Chondrocyte (in vitro differentiated cells): ENCODE measurements around the gene UBE2L3. TPM values are rescaled to one million over a fixed set of nuclear protein-coding genes. Genes with fewer than 3 reads are reported as not detected.
A peak's percentile ranks its signal among the peaks of the same experiment; 100 is the strongest.
"Not testable (repeated sequence)": the region's sequence is repeated elsewhere in the genome, so short reads cannot be mapped to it uniquely, and the experiment has no call there.

Experiments used
- DNase-seq: peaks from one replicate; pipeline ENCODE4 v3.0.0; 2021; ENCODE audit warnings: mixed read lengths, low spot score
- H3K27ac Mint-ChIP-seq: one replicate; pipeline ENCODE4 v1.8.0; 2021; ENCODE audit warnings: mild to moderate bottlenecking, moderate library complexity, mixed read lengths; ENCODE audit not compliant: unreplicated experiment
- H3K27me3 Mint-ChIP-seq: 2 replicates; pipeline ENCODE4 v1.8.0; 2021; ENCODE audit warnings: low read depth, mixed read lengths
- H3K36me3 Mint-ChIP-seq: 2 replicates; pipeline ENCODE4 v1.8.0; 2021; ENCODE audit warnings: low read depth, mixed read lengths
- H3K4me1 Mint-ChIP-seq: 2 replicates; pipeline ENCODE4 v1.8.0; 2021; ENCODE audit warnings: low read depth, mild to moderate bottlenecking, mixed read lengths
- H3K4me3 Mint-ChIP-seq: one replicate; pipeline ENCODE4 v1.8.0; 2021; ENCODE audit warnings: mild to moderate bottlenecking, moderate library complexity, mixed read lengths; ENCODE audit not compliant: unreplicated experiment
- H3K9me3 Mint-ChIP-seq: 2 replicates; pipeline ENCODE4 v1.8.0; 2021; ENCODE audit warnings: low read depth, mixed read lengths
- total RNA-seq: library from RNA; stranded (reverse); gene quantifications from 3 replicates; pipeline ENCODE4 v1.2.1, GENCODE V29; 2021
- TF ChIP-seq, protein P1 (sequence below): fragments of 200-600 bp; sonication (generic); IDR thresholded peaks from 2 replicates; pipeline ENCODE4 v1.5.0; 2021; ENCODE audit warnings: antibody characterized with exemption, mild to moderate bottlenecking, moderate library complexity

Gene UBE2L3
- total RNA-seq, 1 donor from 2014 or later = 53.2 TPM

DNA sequence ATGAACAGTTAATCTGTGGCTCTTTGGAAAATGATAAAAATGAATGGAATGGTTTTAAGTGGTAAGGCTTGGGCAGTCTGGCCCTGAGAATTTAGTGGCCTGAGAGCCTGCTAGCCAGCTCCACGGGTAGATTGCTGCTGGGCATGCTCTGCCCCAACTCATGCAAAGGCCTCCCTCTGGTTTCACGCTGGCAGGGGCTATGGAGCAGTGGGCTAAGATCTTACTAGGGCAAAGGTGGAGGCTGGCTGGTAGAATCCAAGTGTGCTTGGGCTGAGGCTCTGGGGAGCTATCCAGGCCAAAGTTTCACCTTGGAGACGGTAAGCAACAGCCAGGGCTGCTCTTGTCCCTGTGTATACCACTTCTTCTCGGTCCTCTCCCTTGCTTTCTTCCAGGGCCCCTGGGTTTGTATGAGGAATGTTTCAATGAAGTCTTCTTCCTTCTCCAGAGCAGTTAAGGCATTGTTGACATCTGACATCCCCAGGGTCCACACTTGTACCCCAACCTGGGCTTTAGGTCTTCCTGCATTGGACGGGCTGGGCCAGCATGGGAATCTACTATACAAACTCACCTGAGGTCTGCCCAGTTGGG, 27.4 kb downstream of the UBE2L3 start:
- Mint-ChIP-seq H3K4me3 (no peak overlapping the region), H3K9me3 (no peaks in the 10 kb centered on the region), H3K27ac (peak overlapping the region; percentile 42), H3K4me1 (peaks cover 36% of the 10 kb centered on the region), H3K27me3 (no peaks in the 10 kb centered on the region), H3K36me3 (peaks cover 23% of the 10 kb centered on the region)
- no peak for DNase-seq
- TF ChIP-seq, protein P1, sequence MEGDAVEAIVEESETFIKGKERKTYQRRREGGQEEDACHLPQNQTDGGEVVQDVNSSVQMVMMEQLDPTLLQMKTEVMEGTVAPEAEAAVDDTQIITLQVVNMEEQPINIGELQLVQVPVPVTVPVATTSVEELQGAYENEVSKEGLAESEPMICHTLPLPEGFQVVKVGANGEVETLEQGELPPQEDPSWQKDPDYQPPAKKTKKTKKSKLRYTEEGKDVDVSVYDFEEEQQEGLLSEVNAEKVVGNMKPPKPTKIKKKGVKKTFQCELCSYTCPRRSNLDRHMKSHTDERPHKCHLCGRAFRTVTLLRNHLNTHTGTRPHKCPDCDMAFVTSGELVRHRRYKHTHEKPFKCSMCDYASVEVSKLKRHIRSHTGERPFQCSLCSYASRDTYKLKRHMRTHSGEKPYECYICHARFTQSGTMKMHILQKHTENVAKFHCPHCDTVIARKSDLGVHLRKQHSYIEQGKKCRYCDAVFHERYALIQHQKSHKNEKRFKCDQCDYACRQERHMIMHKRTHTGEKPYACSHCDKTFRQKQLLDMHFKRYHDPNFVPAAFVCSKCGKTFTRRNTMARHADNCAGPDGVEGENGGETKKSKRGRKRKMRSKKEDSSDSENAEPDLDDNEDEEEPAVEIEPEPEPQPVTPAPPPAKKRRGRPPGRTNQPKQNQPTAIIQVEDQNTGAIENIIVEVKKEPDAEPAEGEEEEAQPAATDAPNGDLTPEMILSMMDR = no peak

DNA sequence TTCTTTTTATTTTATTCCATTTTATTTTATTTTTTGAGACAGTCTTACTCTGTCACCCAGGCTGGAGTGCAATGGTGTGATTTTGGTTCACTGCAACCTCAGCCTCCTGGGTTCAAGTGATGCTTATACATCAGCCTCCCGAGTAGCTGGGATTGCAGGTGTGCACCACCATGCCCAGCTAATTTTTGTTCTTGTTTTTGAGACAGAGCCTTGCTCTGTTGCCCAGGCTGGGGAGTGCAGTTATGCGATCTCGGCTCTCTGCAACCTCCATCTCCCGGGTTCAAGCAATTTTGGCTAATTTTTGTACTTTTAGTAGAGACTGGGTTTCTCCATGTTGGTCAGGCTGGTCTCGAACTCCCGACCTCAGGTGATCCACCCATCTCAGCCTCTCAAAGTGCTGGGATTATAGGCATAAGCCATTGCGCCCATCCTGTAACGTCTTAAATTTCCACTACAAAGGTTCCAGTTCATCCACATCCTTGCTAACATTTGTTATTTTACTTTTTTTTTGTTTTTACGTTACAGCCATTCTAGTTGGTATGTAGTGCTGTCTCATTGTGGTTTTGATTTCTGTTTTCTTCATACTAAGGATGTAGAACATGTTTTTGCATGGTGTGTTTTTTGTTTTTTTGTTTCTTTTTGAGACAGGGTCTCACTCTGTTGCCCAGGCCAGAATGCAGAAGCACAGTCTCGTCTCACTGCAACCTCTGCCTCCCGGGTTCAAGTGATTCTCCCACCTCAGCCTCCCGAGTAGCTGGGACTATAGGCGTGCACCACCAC, 29.0 kb downstream of the UBE2L3 start:
- DNase-seq, H3K4me3 Mint-ChIP-seq, H3K27me3 Mint-ChIP-seq, H3K27ac Mint-ChIP-seq, H3K9me3 Mint-ChIP-seq: not testable (repeated sequence)
- H3K36me3 Mint-ChIP-seq = peaks cover 23% of the 10 kb centered on the region
- H3K4me1 Mint-ChIP-seq = peaks cover 22% of the 10 kb centered on the region

DNA sequence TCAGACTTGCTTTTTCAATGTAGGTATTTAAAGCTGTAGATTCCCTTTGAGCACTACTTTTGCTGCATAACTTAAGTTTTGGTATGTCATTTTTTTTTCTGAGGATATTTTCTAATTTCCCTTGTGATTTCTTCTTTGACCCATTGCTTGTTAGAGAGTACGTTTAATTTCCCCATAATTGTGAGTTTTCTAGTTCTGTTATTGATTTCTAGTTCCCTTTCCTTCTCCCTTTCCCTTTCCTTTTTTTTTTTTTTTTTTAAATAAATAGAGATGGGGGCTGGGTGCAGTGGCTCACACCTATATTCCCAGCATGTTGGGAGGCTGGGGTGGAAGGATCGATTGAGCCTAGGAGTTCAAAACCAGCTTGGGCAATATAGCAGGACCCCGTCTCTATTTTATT, 30.8 kb downstream of the UBE2L3 start:
- H3K27ac Mint-ChIP-seq = no peak overlapping the region
- peaks cover 19% of the 10 kb centered on the region for H3K4me1 Mint-ChIP-seq
- no peaks in the 10 kb centered on the region for H3K9me3 Mint-ChIP-seq
- TF ChIP-seq, protein P1 = no peak
- H3K27me3 Mint-ChIP-seq = no peaks in the 10 kb centered on the region
- no peak overlapping the region for H3K4me3 Mint-ChIP-seq
- no peak for DNase-seq
- H3K36me3 Mint-ChIP-seq = peaks cover 24% of the 10 kb centered on the region

DNA sequence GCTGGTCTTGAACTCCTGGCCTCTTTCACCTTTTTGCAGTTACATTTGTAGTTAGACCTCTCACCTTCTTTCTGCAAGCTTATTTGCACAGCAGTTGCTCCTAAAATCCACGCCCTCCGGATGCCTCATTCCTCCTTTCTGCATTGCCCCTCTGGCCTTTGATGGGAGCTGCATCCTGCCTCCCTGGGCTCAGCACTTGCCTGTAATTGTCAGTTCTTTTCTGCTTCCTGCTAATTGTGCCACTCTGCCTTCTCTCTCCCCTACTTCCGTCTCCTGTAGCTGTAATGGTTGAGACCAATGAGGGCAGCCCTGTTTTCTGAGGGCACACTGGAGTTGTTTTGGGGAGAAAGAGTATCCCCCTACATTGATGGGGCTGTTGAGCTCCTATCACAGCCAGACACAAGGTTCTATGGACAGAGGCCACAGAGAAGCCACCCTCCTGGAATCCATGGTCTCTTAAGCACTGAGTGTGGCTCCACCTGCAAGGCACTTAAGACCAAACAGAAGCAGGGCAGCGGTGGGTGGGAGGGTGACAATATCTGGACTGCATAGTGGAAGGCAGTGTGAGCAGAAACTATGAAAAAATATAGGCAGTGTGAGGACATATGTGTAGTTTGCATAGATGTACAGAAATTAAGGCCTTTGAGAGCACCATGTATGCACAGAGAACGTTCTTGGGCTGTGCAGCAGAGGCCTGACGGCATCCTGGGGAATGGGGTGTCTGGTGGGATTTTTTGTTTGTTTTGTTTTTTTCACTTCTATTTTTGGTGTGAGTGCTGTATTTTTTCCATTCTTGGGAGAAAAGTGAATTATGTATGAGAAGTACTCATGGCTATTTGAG, 31.8 kb downstream of the UBE2L3 start:
- no peaks in the 10 kb centered on the region for H3K9me3 Mint-ChIP-seq
- peaks cover 14% of the 10 kb centered on the region for H3K36me3 Mint-ChIP-seq
- TF ChIP-seq, protein P1 = no peak
- H3K4me3 Mint-ChIP-seq = no peak overlapping the region
- peak overlapping the region; percentile 67 for H3K27ac Mint-ChIP-seq
- peaks cover 19% of the 10 kb centered on the region for H3K4me1 Mint-ChIP-seq
- no peaks in the 10 kb centered on the region for H3K27me3 Mint-ChIP-seq
- no peak for DNase-seq

DNA sequence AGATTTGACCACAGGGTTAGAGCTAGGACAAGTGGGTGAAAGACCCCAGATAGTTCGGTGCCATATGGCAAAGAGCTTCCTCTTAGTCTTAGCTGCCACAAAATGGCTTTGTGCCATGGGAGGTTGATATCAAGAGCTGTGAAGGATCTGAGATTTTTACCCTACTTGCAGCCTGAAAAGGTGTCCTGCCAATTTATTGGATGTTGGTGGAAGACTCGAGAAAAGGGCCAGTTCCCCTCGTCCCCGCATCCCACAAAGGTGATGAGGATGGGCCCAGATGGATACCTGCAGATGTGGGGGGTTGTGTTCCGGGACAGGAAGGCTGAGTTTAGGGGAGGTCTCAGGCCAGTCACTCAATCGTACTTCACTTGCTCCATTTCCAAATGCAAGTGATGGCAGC, 35.1 kb downstream of the UBE2L3 start:
- Mint-ChIP-seq H3K4me1 (peaks cover 25% of the 10 kb centered on the region), H3K9me3 (no peaks in the 10 kb centered on the region), H3K36me3 (peaks cover 6% of the 10 kb centered on the region), H3K27ac (peak overlapping the region; percentile 69), H3K4me3 (no peak overlapping the region), H3K27me3 (no peaks in the 10 kb centered on the region)
- TF ChIP-seq, protein P1 = no peak
- DNase-seq = no peak
